Smooth muscle cell (in vitro differentiated cells): Measurements from ENCODE around the gene IQCH. TPM values are rescaled to one million over a fixed set of nuclear protein-coding genes. Genes with fewer than 3 reads are reported as not detected.

ENCODE experiments used
- DNase-seq: peaks from one replicate; lab custom pipeline; 2025; ENCODE audit not compliant: unreplicated experiment; lab: John Stamatoyannopoulos, UW
- H2AFZ ChIP-seq: fragments of 200-600 bp; sonication (generic); 2 replicates; pipeline ENCODE4 v1.6.0; 2016; ENCODE audit warnings: antibody characterized with exemption, low read depth, mild to moderate bottlenecking
- H3F3A ChIP-seq: fragments of 200-600 bp; sonication (generic); 2 replicates; pipeline ENCODE4 v1.6.0; 2017; ENCODE audit warnings: antibody characterized with exemption, low read depth
- H3K27ac ChIP-seq: fragments of 200-600 bp; sonication (generic); 2 replicates; pipeline ENCODE4 v1.5.1; 2016; ENCODE audit warnings: low read depth, mild to moderate bottlenecking
- H3K27me3 ChIP-seq: fragments of 200-600 bp; sonication (generic); 2 replicates; pipeline ENCODE4 v1.6.1; 2016; ENCODE audit warnings: low read depth, mild to moderate bottlenecking
- H3K36me3 ChIP-seq: fragments of 200-600 bp; sonication (generic); 2 replicates; pipeline ENCODE4 v1.5.1; 2016; ENCODE audit warnings: low read depth
- H3K4me1 ChIP-seq: fragments of 200-600 bp; sonication (generic); 2 replicates; pipeline ENCODE4 v1.5.1; 2016; ENCODE audit warnings: low read depth
- H3K4me2 ChIP-seq: fragments of 200-600 bp; sonication (generic); 2 replicates; pipeline ENCODE4 v1.6.0; 2016; ENCODE audit warnings: mild to moderate bottlenecking
- H3K4me3 ChIP-seq: fragments of 200-600 bp; sonication (generic); 2 replicates; pipeline ENCODE4 v1.5.1; 2016; ENCODE audit warnings: mild to moderate bottlenecking
- H3K79me2 ChIP-seq: fragments of 200-600 bp; sonication (generic); 2 replicates; pipeline ENCODE4 v1.6.0; 2016; ENCODE audit warnings: low read depth, mild to moderate bottlenecking
- H3K9ac ChIP-seq: fragments of 200-600 bp; sonication (generic); 2 replicates; pipeline ENCODE4 v1.6.0; 2016; ENCODE audit warnings: low read depth
- H3K9me3 ChIP-seq: fragments of 200-600 bp; sonication (generic); replicated peaks from 2 replicates; pipeline ENCODE4 v1.5.1; 2016; ENCODE audit warnings: low read depth
- H4K20me1 ChIP-seq: fragments of 200-600 bp; sonication (generic); 2 replicates; pipeline ENCODE4 v1.6.0; 2016; ENCODE audit warnings: low read depth
- WGBS: methylation state at CpG from one replicate; pipeline ENCODE4 v1.1.7; 2016; ENCODE audit warnings: low lambda C conversion rate; 5-methylcytosine and 5-hydroxymethylcytosine counted together
- polyA plus RNA-seq: library from polyadenylated mRNA; unstranded; fragments of >200 nt; fragmentation: Nextera tagmentation; extraction: Ambion mirVana; gene quantifications from 2 replicates; pipeline ENCODE4 v1.2.1, GENCODE V29; 2016
- total RNA-seq: library from RNA; depleted of rRNA; stranded (reverse); fragments of >200 nt; gene quantifications from 2 replicates; pipeline ENCODE4 v1.2.3, GENCODE V29; 2014
- TF ChIP-seq, protein P1 (sequence below): fragments of 200-600 bp; sonication (generic); IDR thresholded peaks from 2 replicates; pipeline ENCODE4 v1.5.1; 2017; ENCODE audit warnings: borderline replicate concordance, mild to moderate bottlenecking, antibody characterized with exemption; ENCODE audit not compliant: insufficient read depth, poor library complexity, severe bottlenecking

Gene IQCH
- total and polyA plus RNA-seq, 2 experiments from 2014 or later, result 0.86 to 2.9 TPM

DNA sequence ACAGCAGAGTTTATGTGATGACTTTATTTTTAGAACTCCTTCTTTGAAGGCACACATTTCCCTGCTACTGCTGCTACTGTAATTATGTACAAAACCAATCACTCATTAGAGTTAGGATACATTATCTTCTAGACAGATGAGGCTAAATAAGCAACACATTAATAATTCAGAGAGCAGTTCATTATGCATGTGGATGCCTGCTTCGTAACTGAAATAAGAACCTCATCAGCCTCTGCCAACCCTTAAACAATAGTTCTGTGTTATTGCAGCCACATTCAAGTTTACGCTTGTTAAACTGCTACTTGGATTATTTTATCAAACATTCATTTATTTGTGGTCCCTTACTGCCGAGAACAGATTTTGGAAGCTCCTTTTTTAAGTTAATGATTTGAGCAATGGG lies 213.8 kb downstream of the IQCH start:
- Histone ChIP-seq H3K4me1 (no peaks in the 10 kb centered on the region), H3K9ac (no peak overlapping the region), H3F3A (no peaks in the 10 kb centered on the region), H3K79me2 (no peaks in the 10 kb centered on the region), H2AFZ (no peak overlapping the region), H3K36me3 (no peaks in the 10 kb centered on the region), H3K4me2 (no peak overlapping the region), H3K27me3 (peaks cover 6% of the 10 kb centered on the region), H3K27ac (no peak overlapping the region), H3K4me3 (no peak overlapping the region), H3K9me3 (no peaks in the 10 kb centered on the region), H4K20me1 (no peaks in the 10 kb centered on the region)
- no peak for DNase-seq
- TF ChIP-seq, protein P1, sequence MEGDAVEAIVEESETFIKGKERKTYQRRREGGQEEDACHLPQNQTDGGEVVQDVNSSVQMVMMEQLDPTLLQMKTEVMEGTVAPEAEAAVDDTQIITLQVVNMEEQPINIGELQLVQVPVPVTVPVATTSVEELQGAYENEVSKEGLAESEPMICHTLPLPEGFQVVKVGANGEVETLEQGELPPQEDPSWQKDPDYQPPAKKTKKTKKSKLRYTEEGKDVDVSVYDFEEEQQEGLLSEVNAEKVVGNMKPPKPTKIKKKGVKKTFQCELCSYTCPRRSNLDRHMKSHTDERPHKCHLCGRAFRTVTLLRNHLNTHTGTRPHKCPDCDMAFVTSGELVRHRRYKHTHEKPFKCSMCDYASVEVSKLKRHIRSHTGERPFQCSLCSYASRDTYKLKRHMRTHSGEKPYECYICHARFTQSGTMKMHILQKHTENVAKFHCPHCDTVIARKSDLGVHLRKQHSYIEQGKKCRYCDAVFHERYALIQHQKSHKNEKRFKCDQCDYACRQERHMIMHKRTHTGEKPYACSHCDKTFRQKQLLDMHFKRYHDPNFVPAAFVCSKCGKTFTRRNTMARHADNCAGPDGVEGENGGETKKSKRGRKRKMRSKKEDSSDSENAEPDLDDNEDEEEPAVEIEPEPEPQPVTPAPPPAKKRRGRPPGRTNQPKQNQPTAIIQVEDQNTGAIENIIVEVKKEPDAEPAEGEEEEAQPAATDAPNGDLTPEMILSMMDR, result no peak
- WGBS, result 95% methylated on average over 3 of the region's 3 CpGs

DNA sequence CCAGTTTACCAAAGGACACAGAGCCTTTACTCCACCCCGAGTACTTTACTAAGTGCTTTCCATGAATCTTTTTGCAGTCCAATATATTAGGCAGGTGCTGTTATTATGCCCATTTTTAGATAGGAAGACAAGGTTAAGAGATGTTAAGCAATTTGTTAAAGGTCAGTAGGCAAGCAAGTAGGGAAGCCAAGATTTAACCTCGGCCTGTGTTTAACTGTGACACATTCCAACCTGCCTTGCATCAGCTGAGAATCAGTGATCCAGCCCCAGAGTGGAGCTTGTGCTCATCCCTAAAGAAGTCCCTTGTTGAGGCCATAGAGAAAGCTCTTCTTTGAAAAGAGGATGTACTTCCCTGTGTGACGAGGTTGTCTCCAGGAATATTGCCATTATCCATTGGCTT lies 215.1 kb downstream of the IQCH start:
- Histone ChIP-seq H3K36me3 (no peaks in the 10 kb centered on the region), H3K4me3 (no peak overlapping the region), H3K79me2 (no peaks in the 10 kb centered on the region), H3K27ac (no peak overlapping the region), H3F3A (no peaks in the 10 kb centered on the region), H3K9ac (no peak overlapping the region), H3K27me3 (peaks cover 6% of the 10 kb centered on the region), H3K9me3 (no peaks in the 10 kb centered on the region), H2AFZ (no peak overlapping the region), H3K4me2 (no peak overlapping the region), H4K20me1 (no peaks in the 10 kb centered on the region), H3K4me1 (no peaks in the 10 kb centered on the region)
- TF ChIP-seq, protein P1, result no peak
- 80% methylated on average over 3 of the region's 3 CpGs for WGBS
- DNase-seq, result no peak

DNA sequence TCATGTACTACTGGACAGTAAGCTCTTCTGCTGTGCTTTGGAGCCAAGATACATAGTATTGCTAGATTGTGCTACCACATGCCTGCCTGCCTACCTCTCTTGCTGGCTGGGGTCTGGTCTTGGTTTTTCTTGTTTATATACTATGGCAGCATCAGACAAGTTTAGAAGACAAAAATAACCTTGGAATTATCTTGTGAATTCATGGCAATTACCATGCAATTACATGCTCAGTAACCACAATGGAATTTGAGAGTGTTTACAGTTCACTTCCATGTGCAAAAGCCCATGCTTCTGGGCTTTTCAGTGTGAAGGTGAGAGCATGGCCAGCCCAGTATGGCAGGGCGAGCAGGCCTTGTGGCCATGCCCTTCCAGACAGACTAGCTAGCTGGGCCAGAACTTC lies 218.4 kb downstream of the IQCH start:
- TF ChIP-seq, protein P1, result no peak
- H3K27me3 ChIP-seq, result peaks cover 1% of the 10 kb centered on the region
- H4K20me1 ChIP-seq, result no peaks in the 10 kb centered on the region
- DNase-seq, result no peak
- no peak overlapping the region for H3K9ac ChIP-seq
- H3K4me3 ChIP-seq, result no peak overlapping the region
- no peak overlapping the region for H2AFZ ChIP-seq
- no peak overlapping the region for H3K4me2 ChIP-seq
- H3K79me2 ChIP-seq, result no peaks in the 10 kb centered on the region
- H3K4me1 ChIP-seq, result no peaks in the 10 kb centered on the region
- no peaks in the 10 kb centered on the region for H3K9me3 ChIP-seq
- no peaks in the 10 kb centered on the region for H3K36me3 ChIP-seq
- 82% methylated on average over 1 of the region's 1 CpG for WGBS
- H3F3A ChIP-seq, result no peaks in the 10 kb centered on the region
- no peak overlapping the region for H3K27ac ChIP-seq

DNA sequence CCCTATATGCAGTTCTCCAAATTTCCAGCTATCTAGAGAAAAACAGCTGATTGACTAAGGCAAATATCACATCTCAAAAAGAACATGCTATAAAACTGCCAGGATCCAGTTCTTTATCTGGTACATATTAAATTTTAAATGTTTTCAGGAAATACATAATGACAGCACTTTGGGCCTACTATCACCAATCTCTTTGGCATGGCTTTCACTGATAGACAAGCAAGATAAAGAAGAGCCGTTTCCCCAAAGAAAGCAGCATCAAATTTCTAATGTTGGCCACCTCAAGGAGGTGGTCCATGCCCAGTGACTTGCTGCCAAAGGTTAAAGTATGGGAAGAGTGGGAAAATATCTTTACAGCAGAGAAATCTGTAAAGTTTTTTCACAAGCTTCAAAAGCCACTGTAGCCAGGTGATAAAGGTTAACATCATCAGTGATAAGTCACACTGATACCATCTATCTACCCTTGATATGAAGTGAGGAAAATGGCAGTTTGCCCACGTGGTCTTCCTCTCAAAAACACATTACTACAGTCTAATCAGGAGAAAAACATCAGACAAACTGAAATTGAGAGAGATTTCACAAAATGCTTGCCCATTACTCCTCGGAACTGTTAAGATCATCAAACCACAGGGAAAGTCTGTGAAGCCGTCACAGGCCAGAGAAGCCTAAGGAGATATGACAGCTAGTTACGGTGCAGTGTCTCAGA lies 220.0 kb downstream of the IQCH start:
- no peaks in the 10 kb centered on the region for H3K4me1 ChIP-seq
- no peak overlapping the region for H3K4me2 ChIP-seq
- H3K4me3 ChIP-seq, result no peak overlapping the region
- H3K9me3 ChIP-seq, result no peaks in the 10 kb centered on the region
- no peaks in the 10 kb centered on the region for H3F3A ChIP-seq
- H3K9ac ChIP-seq, result no peak overlapping the region
- no peaks in the 10 kb centered on the region for H3K79me2 ChIP-seq
- H3K27me3 ChIP-seq, result no peaks in the 10 kb centered on the region
- H2AFZ ChIP-seq, result no peak overlapping the region
- no peak for DNase-seq
- TF ChIP-seq, protein P1, result no peak
- H3K27ac ChIP-seq, result no peak overlapping the region
- H4K20me1 ChIP-seq, result no peaks in the 10 kb centered on the region
- H3K36me3 ChIP-seq, result no peaks in the 10 kb centered on the region
- WGBS, result 76% methylated on average over 5 of the region's 5 CpGs
